ENCODE measurements around the gene ABHD2.

Gene ABHD2

DNA sequence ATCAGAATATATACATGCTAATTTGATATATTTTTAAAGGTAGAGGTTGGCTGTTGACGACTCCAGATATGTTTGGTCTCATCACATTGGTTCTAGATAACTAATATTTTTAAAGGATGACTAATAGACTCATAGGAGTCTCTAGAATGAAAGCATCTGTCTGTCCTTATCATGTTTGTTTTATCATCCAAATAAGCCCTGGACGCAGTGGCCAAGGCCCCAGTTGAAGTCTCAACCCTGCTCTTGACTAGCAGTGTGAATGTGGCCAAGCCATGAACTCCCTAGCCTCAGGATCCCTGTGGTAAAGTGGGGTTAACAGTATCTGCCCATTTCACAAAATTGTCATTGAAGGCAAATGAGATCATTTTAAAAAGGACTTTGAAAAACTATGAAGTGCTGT, 53.6 kb downstream of the ABHD2 start:
- in situ Hi-C loops (cut with HindIII; ENCODE audit: low sequenced_read_pairs): no loop called here
- TF ChIP-seq, protein P1, sequence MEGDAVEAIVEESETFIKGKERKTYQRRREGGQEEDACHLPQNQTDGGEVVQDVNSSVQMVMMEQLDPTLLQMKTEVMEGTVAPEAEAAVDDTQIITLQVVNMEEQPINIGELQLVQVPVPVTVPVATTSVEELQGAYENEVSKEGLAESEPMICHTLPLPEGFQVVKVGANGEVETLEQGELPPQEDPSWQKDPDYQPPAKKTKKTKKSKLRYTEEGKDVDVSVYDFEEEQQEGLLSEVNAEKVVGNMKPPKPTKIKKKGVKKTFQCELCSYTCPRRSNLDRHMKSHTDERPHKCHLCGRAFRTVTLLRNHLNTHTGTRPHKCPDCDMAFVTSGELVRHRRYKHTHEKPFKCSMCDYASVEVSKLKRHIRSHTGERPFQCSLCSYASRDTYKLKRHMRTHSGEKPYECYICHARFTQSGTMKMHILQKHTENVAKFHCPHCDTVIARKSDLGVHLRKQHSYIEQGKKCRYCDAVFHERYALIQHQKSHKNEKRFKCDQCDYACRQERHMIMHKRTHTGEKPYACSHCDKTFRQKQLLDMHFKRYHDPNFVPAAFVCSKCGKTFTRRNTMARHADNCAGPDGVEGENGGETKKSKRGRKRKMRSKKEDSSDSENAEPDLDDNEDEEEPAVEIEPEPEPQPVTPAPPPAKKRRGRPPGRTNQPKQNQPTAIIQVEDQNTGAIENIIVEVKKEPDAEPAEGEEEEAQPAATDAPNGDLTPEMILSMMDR (IDR thresholded peaks at IDR 0.05; ENCODE audit: low read depth, low read length): no peak

DNA sequence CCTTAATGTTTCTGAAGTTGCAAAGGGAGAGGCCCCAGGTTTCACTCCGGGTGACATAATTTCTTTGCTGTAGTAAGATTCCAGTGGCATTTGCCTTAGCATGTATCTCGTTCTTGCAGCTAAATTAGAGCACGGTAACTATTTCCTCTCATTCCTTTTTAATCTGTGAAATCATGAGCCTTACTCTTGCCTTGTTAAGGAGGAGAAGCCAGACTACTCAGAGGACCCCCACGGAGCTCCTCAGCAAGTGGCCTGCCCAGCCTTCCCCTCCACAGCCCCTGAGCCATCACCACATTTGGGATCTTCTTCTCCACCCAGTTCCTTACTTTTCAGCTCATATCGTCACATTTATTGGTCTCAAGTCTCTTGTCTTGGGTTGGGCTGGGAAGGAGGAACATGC, 54.2 kb downstream of the ABHD2 start:
- TF ChIP-seq, protein P1 (IDR thresholded peaks at IDR 0.05; ENCODE audit: low read depth, low read length): no peak
- no peak overlapping the region for H3K4me3 ChIP-seq (ENCODE audit: low read depth, low read length)
- in situ Hi-C loops (cut with HindIII; ENCODE audit: low sequenced_read_pairs): no loop called here
- DNase-seq (ENCODE audit: low read depth, low spot score): no peak

More for the DNA sequence above, 53.6 kb downstream of the ABHD2 start:
- DNase-seq (ENCODE audit: low read depth, low spot score): no peak
- H3K4me3 ChIP-seq (ENCODE audit: low read depth, low read length): no peak overlapping the region

DNA sequence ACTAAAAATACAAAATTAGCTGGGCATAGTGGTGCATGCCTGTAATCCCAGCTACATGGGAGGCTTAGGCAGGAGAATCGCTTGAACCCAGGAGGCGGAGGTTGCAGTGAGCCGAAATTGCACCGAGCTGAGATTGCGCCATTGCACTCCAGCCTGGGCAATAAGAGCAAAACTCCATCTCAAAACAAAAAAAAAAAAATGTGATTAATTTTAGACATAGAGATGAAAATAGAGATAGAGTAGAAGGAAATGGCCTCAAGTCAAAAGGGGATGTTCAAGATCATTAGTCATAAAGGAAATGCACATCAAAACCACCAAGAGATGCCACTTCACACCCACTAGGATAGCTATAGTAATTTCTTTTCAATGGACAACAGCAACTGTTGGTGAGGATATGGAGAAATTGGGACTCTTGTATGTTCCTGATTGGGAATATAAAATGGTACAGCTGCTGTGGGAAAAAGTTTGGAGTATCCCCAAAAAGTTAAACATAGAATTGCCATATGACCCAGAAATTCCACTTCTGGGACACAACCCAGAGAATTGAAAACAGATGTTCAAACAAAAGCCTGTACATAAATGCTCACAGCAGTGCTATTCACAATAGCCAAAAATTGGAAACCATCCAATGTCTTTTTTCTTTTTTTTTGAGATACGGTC, 55.4 kb downstream of the ABHD2 start:
- TF ChIP-seq, protein P1 (IDR thresholded peaks at IDR 0.05; ENCODE audit: low read depth, low read length): no peak
- H3K4me3 ChIP-seq (ENCODE audit: low read depth, low read length): no peak overlapping the region
- DNase-seq (ENCODE audit: low read depth, low spot score): peak; percentile 92
- in situ Hi-C loops (cut with HindIII; ENCODE audit: low sequenced_read_pairs): no loop called here

DNA sequence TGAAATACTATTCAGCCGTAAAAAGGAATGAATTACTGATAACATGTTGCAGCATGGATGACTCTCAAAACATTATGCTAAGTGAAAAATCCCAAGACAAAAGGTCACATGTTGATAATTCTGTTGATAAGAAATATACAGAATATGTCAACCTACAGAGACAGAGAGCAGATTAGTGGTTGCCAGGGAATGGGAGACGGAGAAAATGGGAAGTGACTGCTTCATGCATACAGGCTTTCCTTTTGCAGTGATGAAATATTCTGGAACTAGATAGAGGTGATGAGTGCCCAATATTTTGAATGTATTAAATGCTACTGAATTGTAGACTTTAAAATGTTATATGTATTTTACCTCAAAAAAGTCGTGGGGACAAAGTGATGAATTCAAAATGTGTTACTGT, 56.2 kb downstream of the ABHD2 start:
- H3K4me3 ChIP-seq (ENCODE audit: low read depth, low read length): no peak overlapping the region
- TF ChIP-seq, protein P1 (IDR thresholded peaks at IDR 0.05; ENCODE audit: low read depth, low read length): no peak
- in situ Hi-C loops (cut with HindIII; ENCODE audit: low sequenced_read_pairs): no loop called here
- no peak for DNase-seq (ENCODE audit: low read depth, low spot score)

DNA sequence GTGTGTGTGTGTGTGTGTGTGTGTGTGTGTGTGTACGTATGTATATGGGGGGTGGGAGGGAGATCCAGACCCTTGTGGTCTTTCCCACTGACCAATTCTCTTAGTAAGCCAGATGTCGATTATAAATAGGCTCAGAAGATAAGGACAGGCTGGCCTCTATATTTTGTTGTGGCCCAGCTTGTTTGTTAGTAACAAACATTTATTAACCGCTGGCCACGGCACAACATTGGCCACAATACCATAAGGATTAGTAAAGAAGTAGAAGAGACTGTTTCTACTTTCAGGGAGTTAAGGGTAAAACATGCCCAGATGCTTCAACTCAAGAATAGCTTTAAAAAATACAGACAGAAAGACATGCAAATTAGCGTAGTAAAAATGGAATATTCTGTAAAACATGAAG, 58.1 kb downstream of the ABHD2 start:
- TF ChIP-seq, protein P1 (IDR thresholded peaks at IDR 0.05; ENCODE audit: low read depth, low read length): no peak
- H3K4me3 ChIP-seq (ENCODE audit: low read depth, low read length): no peak overlapping the region
- in situ Hi-C loops (cut with HindIII; ENCODE audit: low sequenced_read_pairs): no loop called here
- DNase-seq (ENCODE audit: low read depth, low spot score): no peak

DNA sequence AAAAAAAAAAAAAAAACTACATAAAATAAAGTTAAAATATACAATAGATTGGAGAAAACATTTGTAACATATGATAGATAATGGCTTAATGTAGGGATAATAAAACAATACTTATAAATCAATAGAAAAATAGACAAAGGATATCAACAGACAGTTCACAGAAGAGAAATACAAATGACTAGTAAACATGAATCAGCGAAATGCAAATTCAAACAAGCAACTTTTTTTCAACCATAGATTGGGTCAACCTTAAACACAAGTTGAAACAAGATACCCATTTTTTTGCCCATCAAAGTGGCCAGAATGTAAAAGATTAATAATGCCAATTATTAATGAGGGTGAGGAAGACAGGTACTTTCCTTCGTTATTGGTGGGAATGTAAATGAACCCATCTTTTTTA, 59.9 kb downstream of the ABHD2 start:
- TF ChIP-seq, protein P1 (IDR thresholded peaks at IDR 0.05; ENCODE audit: low read depth, low read length): no peak
- no peak for DNase-seq (ENCODE audit: low read depth, low spot score)
- in situ Hi-C loops (cut with HindIII; ENCODE audit: low sequenced_read_pairs): no loop called here

More for the DNA sequence above, 59.9 kb downstream of the ABHD2 start:
- H3K4me3 ChIP-seq (ENCODE audit: low read depth, low read length): no peak overlapping the region

Measured in astrocyte of the spinal cord (primary cell).